ENCODE measurements around the gene VEPH1.

VEPH1 gene

DNA sequence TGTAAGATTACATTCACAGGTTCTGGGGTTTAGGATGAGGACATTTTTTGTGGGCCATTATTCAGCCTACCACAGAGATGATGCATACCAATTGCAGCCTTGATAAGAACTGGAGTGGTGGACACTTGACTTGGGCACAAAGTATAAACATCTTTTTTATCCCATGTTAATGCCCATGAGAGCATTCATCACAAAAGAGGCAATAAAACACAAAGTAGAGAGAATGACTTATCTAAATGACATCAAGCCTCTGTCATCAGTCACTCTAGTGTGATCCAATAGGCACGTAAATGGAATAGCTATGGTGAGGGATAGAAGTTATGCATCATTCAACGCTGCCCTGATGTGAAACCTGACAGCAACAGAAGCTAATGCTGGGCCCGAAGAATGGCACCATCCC, 25.8 kb downstream of the VEPH1 start:
- Histone ChIP-seq H3K27ac (ENCODE audit: low read depth, low read length) (no peak overlapping the region), H3K9me3 (ENCODE audit: control insufficient read depth, insufficient read depth, low read length) (no peaks in the 10 kb centered on the region), H3K27me3 (ENCODE audit: control insufficient read depth, low read length) (no peaks in the 10 kb centered on the region), H4K20me1 (ENCODE audit: control insufficient read depth, insufficient read depth, low read depth, low read length) (no peaks in the 10 kb centered on the region), H3K79me2 (ENCODE audit: control insufficient read depth, low read length) (no peaks in the 10 kb centered on the region), H3K9me2 (replicated peaks; ENCODE audit: control insufficient read depth, low read length) (no peaks in the 10 kb centered on the region), H3K36me3 (ENCODE audit: control insufficient read depth, low read length) (no peaks in the 10 kb centered on the region), H3K4me1 (ENCODE audit: control insufficient read depth, low read length) (no peaks in the 10 kb centered on the region), H3F3A (ENCODE audit: control insufficient read depth, insufficient read depth) (no peaks in the 10 kb centered on the region), H3K4me3 (ENCODE audit: low read length) (no peak overlapping the region), H3K4me2 (ENCODE audit: low read length) (no peak overlapping the region)
- TF ChIP-seq, protein P1, sequence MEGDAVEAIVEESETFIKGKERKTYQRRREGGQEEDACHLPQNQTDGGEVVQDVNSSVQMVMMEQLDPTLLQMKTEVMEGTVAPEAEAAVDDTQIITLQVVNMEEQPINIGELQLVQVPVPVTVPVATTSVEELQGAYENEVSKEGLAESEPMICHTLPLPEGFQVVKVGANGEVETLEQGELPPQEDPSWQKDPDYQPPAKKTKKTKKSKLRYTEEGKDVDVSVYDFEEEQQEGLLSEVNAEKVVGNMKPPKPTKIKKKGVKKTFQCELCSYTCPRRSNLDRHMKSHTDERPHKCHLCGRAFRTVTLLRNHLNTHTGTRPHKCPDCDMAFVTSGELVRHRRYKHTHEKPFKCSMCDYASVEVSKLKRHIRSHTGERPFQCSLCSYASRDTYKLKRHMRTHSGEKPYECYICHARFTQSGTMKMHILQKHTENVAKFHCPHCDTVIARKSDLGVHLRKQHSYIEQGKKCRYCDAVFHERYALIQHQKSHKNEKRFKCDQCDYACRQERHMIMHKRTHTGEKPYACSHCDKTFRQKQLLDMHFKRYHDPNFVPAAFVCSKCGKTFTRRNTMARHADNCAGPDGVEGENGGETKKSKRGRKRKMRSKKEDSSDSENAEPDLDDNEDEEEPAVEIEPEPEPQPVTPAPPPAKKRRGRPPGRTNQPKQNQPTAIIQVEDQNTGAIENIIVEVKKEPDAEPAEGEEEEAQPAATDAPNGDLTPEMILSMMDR (IDR thresholded peaks at IDR 0.05; ENCODE audit: low read depth, low read length, poor library complexity, severe bottlenecking), result no peak
- TF ChIP-seq EZH2phosphoT487 (IDR thresholded peaks at IDR 0.05; ENCODE audit: borderline replicate concordance, low read length), result no peak

DNA sequence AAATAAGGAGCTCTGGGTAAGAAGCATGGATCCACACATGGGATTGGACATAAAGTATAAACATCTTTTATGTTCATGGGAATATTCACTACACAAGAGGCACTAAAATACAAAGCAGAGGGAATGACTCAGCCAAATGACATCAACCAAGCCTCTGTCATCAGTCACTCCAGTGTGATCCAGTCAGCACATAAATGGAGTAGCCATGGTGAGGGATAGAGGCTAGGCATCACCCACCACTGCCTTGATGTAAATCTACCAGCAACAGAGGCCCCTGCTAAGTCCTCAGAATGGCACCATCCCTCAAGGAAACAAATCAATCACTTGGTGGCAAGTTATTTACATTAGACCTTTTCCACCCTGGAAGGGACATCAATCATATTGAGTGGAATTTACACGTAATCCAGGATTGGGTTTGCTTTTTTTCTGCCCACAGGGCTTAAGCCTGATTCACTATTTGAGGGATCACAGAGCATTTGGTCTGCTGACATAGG, 27.2 kb downstream of the VEPH1 start:
- H3K9me2 ChIP-seq (replicated peaks; ENCODE audit: control insufficient read depth, low read length), result no peaks in the 10 kb centered on the region
- no peaks in the 10 kb centered on the region for H4K20me1 ChIP-seq (ENCODE audit: control insufficient read depth, insufficient read depth, low read depth, low read length)
- no peak overlapping the region for H3K4me2 ChIP-seq (ENCODE audit: low read length)
- H3K9me3 ChIP-seq (ENCODE audit: control insufficient read depth, insufficient read depth, low read length), result no peaks in the 10 kb centered on the region
- no peak overlapping the region for H3K4me3 ChIP-seq (ENCODE audit: low read length)
- TF ChIP-seq EZH2phosphoT487 (IDR thresholded peaks at IDR 0.05; ENCODE audit: borderline replicate concordance, low read length), result no peak
- TF ChIP-seq, protein P1 (IDR thresholded peaks at IDR 0.05; ENCODE audit: low read depth, low read length, poor library complexity, severe bottlenecking), result no peak
- H3K27me3 ChIP-seq (ENCODE audit: control insufficient read depth, low read length), result no peaks in the 10 kb centered on the region
- no peak overlapping the region for H3K27ac ChIP-seq (ENCODE audit: low read depth, low read length)
- no peaks in the 10 kb centered on the region for H3K36me3 ChIP-seq (ENCODE audit: control insufficient read depth, low read length)
- no peaks in the 10 kb centered on the region for H3F3A ChIP-seq (ENCODE audit: control insufficient read depth, insufficient read depth)
- no peaks in the 10 kb centered on the region for H3K4me1 ChIP-seq (ENCODE audit: control insufficient read depth, low read length)
- no peaks in the 10 kb centered on the region for H3K79me2 ChIP-seq (ENCODE audit: control insufficient read depth, low read length)

DNA sequence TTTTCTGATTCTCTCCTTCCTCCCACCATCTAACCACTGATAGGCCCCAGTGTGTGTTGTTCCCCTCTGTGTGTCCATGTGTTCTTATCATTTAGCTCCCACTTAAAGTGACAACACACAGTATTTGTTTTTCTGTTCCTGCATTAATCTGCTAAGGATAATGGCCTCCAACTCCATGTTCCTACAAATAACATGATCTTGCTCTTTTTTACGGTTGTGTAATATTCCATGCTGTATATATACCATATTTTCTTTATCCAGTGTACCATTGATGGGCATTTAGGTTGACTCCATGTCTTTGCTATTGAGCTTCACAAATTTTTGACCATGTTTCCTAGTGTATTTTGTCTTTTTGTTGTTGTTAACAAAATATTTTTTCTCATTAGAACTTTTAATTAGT, 30.6 kb downstream of the VEPH1 start:
- no peaks in the 10 kb centered on the region for H3K9me2 ChIP-seq (replicated peaks; ENCODE audit: control insufficient read depth, low read length)
- H3K27ac ChIP-seq (ENCODE audit: low read depth, low read length), result no peak overlapping the region
- H3F3A ChIP-seq (ENCODE audit: control insufficient read depth, insufficient read depth), result no peaks in the 10 kb centered on the region
- no peak for TF ChIP-seq EZH2phosphoT487 (IDR thresholded peaks at IDR 0.05; ENCODE audit: borderline replicate concordance, low read length)
- TF ChIP-seq, protein P1 (IDR thresholded peaks at IDR 0.05; ENCODE audit: low read depth, low read length, poor library complexity, severe bottlenecking), result no peak
- H3K79me2 ChIP-seq (ENCODE audit: control insufficient read depth, low read length), result no peaks in the 10 kb centered on the region
- H3K4me1 ChIP-seq (ENCODE audit: control insufficient read depth, low read length), result no peaks in the 10 kb centered on the region
- H3K27me3 ChIP-seq (ENCODE audit: control insufficient read depth, low read length), result no peaks in the 10 kb centered on the region
- no peaks in the 10 kb centered on the region for H4K20me1 ChIP-seq (ENCODE audit: control insufficient read depth, insufficient read depth, low read depth, low read length)
- H3K4me3 ChIP-seq (ENCODE audit: low read length), result no peak overlapping the region
- no peaks in the 10 kb centered on the region for H3K36me3 ChIP-seq (ENCODE audit: control insufficient read depth, low read length)
- no peak overlapping the region for H3K4me2 ChIP-seq (ENCODE audit: low read length)
- no peaks in the 10 kb centered on the region for H3K9me3 ChIP-seq (ENCODE audit: control insufficient read depth, insufficient read depth, low read length)

Data from DOHH2 (cell line).